MG63 (cell line): Measurements from ENCODE around the gene KCNK6. TPM values are rescaled to one million over a fixed set of nuclear protein-coding genes. Genes with fewer than 3 reads are reported as not detected.
A peak's percentile ranks its signal among the peaks of the same experiment; 100 is the strongest.

Source experiments
- DNase-seq: peaks from one replicate; pipeline ENCODE4 v3.0.0-alpha.2; 2020
- H3K27me3 ChIP-seq: fragments of 250-450 bp; sonication (Bioruptor Pico); 2 replicates; pipeline ENCODE4 v1.5.1; 2020; ENCODE audit warnings: mild to moderate bottlenecking, moderate library complexity
- H3K36me3 ChIP-seq: fragments of 250-450 bp; sonication (Bioruptor Pico); 2 replicates; pipeline ENCODE4 v1.5.1; 2020; ENCODE audit warnings: mild to moderate bottlenecking, moderate library complexity
- H3K4me3 ChIP-seq: fragments of 250-450 bp; sonication (Bioruptor Pico); 2 replicates; pipeline ENCODE4 v1.5.1; 2020; ENCODE audit warnings: mild to moderate bottlenecking, moderate library complexity
- H3K9me3 ChIP-seq: fragments of 250-450 bp; sonication (Bioruptor Pico); 2 replicates; pipeline ENCODE4 v1.5.1; 2020; ENCODE audit warnings: mild to moderate bottlenecking, moderate library complexity
- total RNA-seq: library from RNA; depleted of rRNA; stranded (reverse); fragments of >200 nt; shearing (Covaris generic); gene quantifications from 2 replicates; pipeline ENCODE4 v1.2.3, GENCODE V29; 2014; ENCODE audit warnings: low replicate concordance; rRNA removed

KCNK6 gene
- total RNA-seq, 1 experiment from 2014 or later = 6.6 TPM

- Histone ChIP-seq H3K27me3 (peaks cover 2% of the 10 kb centered on the region; the same call in 1 of the 2 replicates), H3K9me3 (no peaks in the 10 kb centered on the region), H3K36me3 (no peaks in the 10 kb centered on the region), H3K4me3 (no peak overlapping the region)
- no peak for DNase-seq
Observed at GRCh38 chr19:38367041-38367440, 47.4 kb downstream of the KCNK6 start.

- no peak for DNase-seq
- Histone ChIP-seq H3K4me3 (no peak overlapping the region), H3K9me3 (no peaks in the 10 kb centered on the region), H3K27me3 (peaks cover 2% of the 10 kb centered on the region; the same call in 1 of the 2 replicates), H3K36me3 (no peaks in the 10 kb centered on the region)
Observed at GRCh38 chr19:38369584-38369983, 49.9 kb downstream of the KCNK6 start.

GRCh38 chr19:38370299-38370698, 50.7 kb downstream of the KCNK6 start:
- DNase-seq = no peak
- Histone ChIP-seq H3K36me3 (peaks cover 4% of the 10 kb centered on the region), H3K27me3 (no peaks in the 10 kb centered on the region), H3K9me3 (no peaks in the 10 kb centered on the region), H3K4me3 (no peak overlapping the region)

GRCh38 chr19:38371081-38371480, 51.4 kb downstream of the KCNK6 start:
- Histone ChIP-seq H3K27me3 (no peaks in the 10 kb centered on the region), H3K4me3 (no peak overlapping the region), H3K36me3 (peaks cover 12% of the 10 kb centered on the region), H3K9me3 (no peaks in the 10 kb centered on the region)
- DNase-seq = no peak

GRCh38 chr19:38373907-38374331, 54.3 kb downstream of the KCNK6 start:
- Histone ChIP-seq H3K36me3 (peaks cover 38% of the 10 kb centered on the region), H3K9me3 (no peaks in the 10 kb centered on the region), H3K27me3 (no peaks in the 10 kb centered on the region), H3K4me3 (peak overlapping the region; percentile 97)
- no peak for DNase-seq

- peaks cover 44% of the 10 kb centered on the region for H3K36me3 ChIP-seq
- H3K4me3 ChIP-seq = peak within 1 kb of the TSS; percentile 97
- H3K27me3 ChIP-seq = no peaks in the 10 kb centered on the region
- no peaks in the 10 kb centered on the region for H3K9me3 ChIP-seq
- DNase-seq = peak; percentile 99
Observed at GRCh38 chr19:38374332-38375097, 54.9 kb downstream of the KCNK6 start, which contains the start of gene PSMD8. Gene PSMD8 (plus strand): TSS chr19:38374571. CDS start chr19:38374602, 31 bp downstream.

GRCh38 chr19:38375098-38375493, 55.5 kb downstream of the KCNK6 start:
- H3K9me3 ChIP-seq = no peaks in the 10 kb centered on the region
- peak overlapping the region; percentile 97 for H3K4me3 ChIP-seq
- no peak for DNase-seq
- peaks cover 49% of the 10 kb centered on the region for H3K36me3 ChIP-seq
- H3K27me3 ChIP-seq = no peaks in the 10 kb centered on the region

GRCh38 chr19:38375748-38376147, 56.1 kb downstream of the KCNK6 start:
- Histone ChIP-seq H3K27me3 (no peaks in the 10 kb centered on the region), H3K36me3 (peaks cover 56% of the 10 kb centered on the region), H3K4me3 (peak overlapping the region; percentile 97), H3K9me3 (no peaks in the 10 kb centered on the region)
- no peak for DNase-seq

- peaks cover 64% of the 10 kb centered on the region for H3K36me3 ChIP-seq
- H3K4me3 ChIP-seq = peak overlapping the region; percentile 97; the same call in 1 of the 2 replicates
Observed at GRCh38 chr19:38376576-38376975, 56.9 kb downstream of the KCNK6 start.

GRCh38 chr19:38377052-38377451, 57.4 kb downstream of the KCNK6 start:
- Histone ChIP-seq H3K36me3 (peaks cover 69% of the 10 kb centered on the region), H3K27me3 (no peaks in the 10 kb centered on the region), H3K4me3 (no peak overlapping the region), H3K9me3 (no peaks in the 10 kb centered on the region)
- DNase-seq = no peak

More at GRCh38 chr19:38376576-38376975, 56.9 kb downstream of the KCNK6 start:
- no peak for DNase-seq
- no peaks in the 10 kb centered on the region for H3K9me3 ChIP-seq
- H3K27me3 ChIP-seq = no peaks in the 10 kb centered on the region

- Histone ChIP-seq H3K27me3 (no peaks in the 10 kb centered on the region), H3K4me3 (no peak overlapping the region), H3K9me3 (no peaks in the 10 kb centered on the region), H3K36me3 (peaks cover 85% of the 10 kb centered on the region)
- no peak for DNase-seq
Observed at GRCh38 chr19:38378866-38379265, 59.2 kb downstream of the KCNK6 start.

GRCh38 chr19:38381138-38381537, 61.5 kb downstream of the KCNK6 start:
- Histone ChIP-seq H3K4me3 (no peak overlapping the region), H3K9me3 (no peaks in the 10 kb centered on the region), H3K36me3 (peaks cover 86% of the 10 kb centered on the region), H3K27me3 (no peaks in the 10 kb centered on the region)
- DNase-seq = no peak

Other genes with a start within 250 kb of the KCNK6 start
- 6.9 and 7.0 TPM in 2 replicates for gene DPF1, start 95.6 kb upstream of the KCNK6 start, total RNA-seq
- 1.0 TPM in 1 of 2 replicates, not detected in the other for gene PPP1R14A, start 63.5 kb upstream of the KCNK6 start, total RNA-seq
- gene SPINT2, start 55.3 kb upstream of the KCNK6 start, total RNA-seq = 1.8 and 7.7 TPM in 2 replicates
- gene C19orf33, start 15.6 kb upstream of the KCNK6 start, total RNA-seq = not detected in 2 replicates
- 192 and 294 TPM in 2 replicates for gene YIF1B, start 3.9 kb upstream of the KCNK6 start, total RNA-seq
- gene CATSPERG, start 16.0 kb downstream of the KCNK6 start, total RNA-seq = 0.25 and 2.3 TPM in 2 replicates
- gene PSMD8, start 54.7 kb downstream of the KCNK6 start, total RNA-seq = 509 and 658 TPM in 2 replicates
- not detected in 2 replicates for gene GGN, start 68.2 kb downstream of the KCNK6 start, total RNA-seq
- 0.49 and 4.5 TPM in 2 replicates for gene SPRED3, start 68.9 kb downstream of the KCNK6 start, total RNA-seq
- gene FAM98C, start 83.2 kb downstream of the KCNK6 start, total RNA-seq = 12.7 and 15.3 TPM in 2 replicates
- gene RASGRP4, start 106.4 kb downstream of the KCNK6 start, total RNA-seq = not detected in 2 replicates
- not detected in 2 replicates for gene RYR1, start 113.8 kb downstream of the KCNK6 start, total RNA-seq